Measurements from ENCODE around the gene SLC20A1. TPM values are rescaled to one million over a fixed set of nuclear protein-coding genes. Genes with fewer than 3 reads are reported as not detected.

SLC20A1 gene
- polyA plus RNA-seq, 4 donors, result 37.3 to 42.9 (median 41.9) TPM

- DNase-seq (ENCODE audit: low read depth in 4 of 4, low spot score in 3 of 4), result no peak
Observed at GRCh38 chr2:112680666-112681101, 34.9 kb downstream of the SLC20A1 start.

GRCh38 chr2:112682101-112682500, 36.4 kb downstream of the SLC20A1 start:
- DNase-seq (ENCODE audit: low read depth in 4 of 4, low spot score in 3 of 4), result no peak

GRCh38 chr2:112683550-112684414, 38.0 kb downstream of the SLC20A1 start:
- no peak for DNase-seq (ENCODE audit: low read depth in 4 of 4, low spot score in 3 of 4)

GRCh38 chr2:112684415-112684775, 38.7 kb downstream of the SLC20A1 start:
- DNase-seq (ENCODE audit: low read depth in 4 of 4, low spot score in 3 of 4), result no peak

GRCh38 chr2:112685271-112685884, 39.6 kb downstream of the SLC20A1 start:
- DNase-seq (ENCODE audit: low read depth in 4 of 4, low spot score in 3 of 4), result no peak

GRCh38 chr2:112686348-112687217, 40.8 kb downstream of the SLC20A1 start:
- no peak for DNase-seq (ENCODE audit: low read depth in 4 of 4, low spot score in 3 of 4)

- no peak for DNase-seq (ENCODE audit: low read depth in 4 of 4, low spot score in 3 of 4)
Observed at GRCh38 chr2:112687522-112687921, 41.8 kb downstream of the SLC20A1 start.

GRCh38 chr2:112688086-112688880, 42.5 kb downstream of the SLC20A1 start:
- DNase-seq (ENCODE audit: low read depth in 4 of 4, low spot score in 3 of 4), result no peak

GRCh38 chr2:112690853-112691401, 45.2 kb downstream of the SLC20A1 start:
- DNase-seq (ENCODE audit: low read depth in 4 of 4, low spot score in 3 of 4), result no peak

- DNase-seq (ENCODE audit: low read depth in 4 of 4, low spot score in 3 of 4), result no peak
Observed at GRCh38 chr2:112691881-112692281, 46.1 kb downstream of the SLC20A1 start.

GRCh38 chr2:112692495-112692911, 46.8 kb downstream of the SLC20A1 start:
- DNase-seq (ENCODE audit: low read depth in 4 of 4, low spot score in 3 of 4), result peak in 1 of 4 donors; percentile 18

GRCh38 chr2:112692918-112693317, 47.2 kb downstream of the SLC20A1 start:
- no peak for DNase-seq (ENCODE audit: low read depth in 4 of 4, low spot score in 3 of 4)

- DNase-seq (ENCODE audit: low read depth in 4 of 4, low spot score in 3 of 4), result no peak
Observed at GRCh38 chr2:112693596-112693995, 47.9 kb downstream of the SLC20A1 start.

- DNase-seq (ENCODE audit: low read depth in 4 of 4, low spot score in 3 of 4), result no peak
Observed at GRCh38 chr2:112694182-112694581, 48.4 kb downstream of the SLC20A1 start.

- DNase-seq (ENCODE audit: low read depth in 4 of 4, low spot score in 3 of 4), result no peak
Observed at GRCh38 chr2:112698834-112699515, 53.2 kb downstream of the SLC20A1 start.

- DNase-seq (ENCODE audit: low read depth in 4 of 4, low spot score in 3 of 4), result no peak
Observed at GRCh38 chr2:112699984-112700667, 54.4 kb downstream of the SLC20A1 start.

- no peak for DNase-seq (ENCODE audit: low read depth in 4 of 4, low spot score in 3 of 4)
Observed at GRCh38 chr2:112701052-112701451, 55.3 kb downstream of the SLC20A1 start.

GRCh38 chr2:112703684-112704083, 57.9 kb downstream of the SLC20A1 start:
- DNase-seq (ENCODE audit: low read depth in 4 of 4, low spot score in 3 of 4), result no peak

GRCh38 chr2:112705575-112705974, 59.8 kb downstream of the SLC20A1 start:
- no peak for DNase-seq (ENCODE audit: low read depth in 4 of 4, low spot score in 3 of 4)
